Effector memory CD4-positive, alpha-beta T cell (primary cell): ENCODE results near the gene GPHN.

Experiments
- DNase-seq, 3 donors: peaks; one replicate each; pipeline ENCODE4 v3.0.0-alpha.2; 2020
- H3K27ac ChIP-seq: 2 replicates; pipeline ENCODE4 v1.7.0; 2013; ENCODE audit warnings: mild to moderate bottlenecking, low read length, moderate library complexity; ENCODE audit not compliant: insufficient read depth, poor library complexity, severe bottlenecking
- H3K27me3 ChIP-seq: replicated peaks from 2 replicates; pipeline ENCODE4 v1.7.0; 2013; ENCODE audit warnings: mild to moderate bottlenecking, low read length; ENCODE audit not compliant: insufficient read depth, control insufficient read depth, poor library complexity, severe bottlenecking
- H3K36me3 ChIP-seq: 2 replicates; pipeline ENCODE4 v1.7.0; 2013; ENCODE audit warnings: mild to moderate bottlenecking, low read length, moderate library complexity; ENCODE audit not compliant: control insufficient read depth, insufficient read depth
- H3K4me1 ChIP-seq: 2 replicates; pipeline ENCODE4 v1.7.0; 2013; ENCODE audit warnings: low read length, mild to moderate bottlenecking; ENCODE audit not compliant: control insufficient read depth, insufficient read depth, poor library complexity, severe bottlenecking
- H3K4me3 ChIP-seq: 2 replicates; pipeline ENCODE4 v1.7.0; 2013; ENCODE audit warnings: low read length, low read depth, mild to moderate bottlenecking; ENCODE audit not compliant: insufficient read depth, poor library complexity, severe bottlenecking
- H3K9me3 ChIP-seq: 2 replicates; pipeline ENCODE4 v1.7.0; 2013; ENCODE audit warnings: mild to moderate bottlenecking, low read length, moderate library complexity; ENCODE audit not compliant: control insufficient read depth

Gene GPHN

GRCh38 chr14:67137744-67138371, 629.9 kb downstream of the GPHN start:
- Histone ChIP-seq H3K9me3 (no peaks in the 10 kb centered on the region), H3K36me3 (no peaks in the 10 kb centered on the region), H3K27me3 (no peaks in the 10 kb centered on the region), H3K27ac (no peak overlapping the region), H3K4me1 (no peaks in the 10 kb centered on the region), H3K4me3 (no peak overlapping the region)
- DNase-seq, result no peak

DNA sequence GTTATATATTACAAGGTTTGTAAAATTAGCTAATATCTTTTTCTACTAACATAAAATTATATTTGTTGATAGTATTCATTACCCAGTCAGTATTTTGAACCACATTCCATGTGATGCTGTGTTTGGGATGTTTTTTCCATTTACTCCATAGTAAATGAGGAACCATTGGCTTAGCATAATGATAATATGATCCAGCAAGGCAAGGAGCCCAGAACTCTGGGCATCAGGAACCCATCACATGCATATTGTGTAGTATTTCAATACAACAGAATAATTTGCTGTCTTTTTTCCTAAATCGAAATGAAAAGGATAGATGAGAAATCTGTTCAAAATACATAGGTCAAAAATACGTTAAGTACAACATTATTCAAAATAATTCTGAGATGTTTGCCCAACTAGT, 632.6 kb downstream of the GPHN start:
- Histone ChIP-seq H3K9me3 (no peaks in the 10 kb centered on the region), H3K27me3 (no peaks in the 10 kb centered on the region), H3K4me1 (no peaks in the 10 kb centered on the region), H3K27ac (no peak overlapping the region), H3K4me3 (no peak overlapping the region), H3K36me3 (no peaks in the 10 kb centered on the region)
- no peak for DNase-seq

DNA sequence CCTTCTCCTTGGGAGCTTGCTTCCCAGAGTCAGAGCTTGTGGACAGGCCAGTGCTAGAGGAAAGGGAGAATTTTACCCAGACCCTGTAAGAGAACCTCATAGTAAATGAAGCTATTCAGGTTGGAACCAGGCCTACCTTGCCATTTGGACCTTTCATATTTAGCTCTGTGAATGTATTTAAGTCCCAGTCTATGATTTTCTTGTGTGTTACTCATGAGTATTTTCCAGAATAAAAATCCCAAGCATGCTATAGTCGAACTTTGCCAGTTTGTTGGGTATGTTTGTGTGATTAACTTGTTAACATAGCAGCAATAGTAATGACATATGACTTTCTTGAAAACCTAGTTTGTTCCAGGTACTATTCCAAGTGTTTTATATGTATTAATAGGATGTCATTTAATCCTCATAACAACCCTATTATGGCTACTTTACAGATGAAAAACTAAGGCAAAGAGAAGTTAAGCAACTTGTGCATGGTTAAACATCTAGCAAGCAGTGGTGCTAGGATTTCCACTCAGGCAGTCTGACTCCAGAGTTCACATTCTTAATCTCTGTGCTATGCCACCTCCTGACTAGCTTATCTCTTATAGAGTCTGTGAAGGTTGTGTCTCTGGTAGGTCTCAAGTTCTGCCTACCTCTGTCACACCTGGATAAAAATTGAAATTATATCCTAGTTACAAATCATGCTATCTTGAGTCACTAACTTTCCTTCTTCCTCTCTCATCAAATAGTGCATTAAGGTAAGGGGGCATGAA, 633.4 kb downstream of the GPHN start:
- no peaks in the 10 kb centered on the region for H3K27me3 ChIP-seq
- H3K27ac ChIP-seq, result no peak overlapping the region
- no peak for DNase-seq
- H3K4me1 ChIP-seq, result no peaks in the 10 kb centered on the region
- H3K36me3 ChIP-seq, result no peaks in the 10 kb centered on the region
- H3K4me3 ChIP-seq, result no peak overlapping the region
- no peaks in the 10 kb centered on the region for H3K9me3 ChIP-seq

DNA sequence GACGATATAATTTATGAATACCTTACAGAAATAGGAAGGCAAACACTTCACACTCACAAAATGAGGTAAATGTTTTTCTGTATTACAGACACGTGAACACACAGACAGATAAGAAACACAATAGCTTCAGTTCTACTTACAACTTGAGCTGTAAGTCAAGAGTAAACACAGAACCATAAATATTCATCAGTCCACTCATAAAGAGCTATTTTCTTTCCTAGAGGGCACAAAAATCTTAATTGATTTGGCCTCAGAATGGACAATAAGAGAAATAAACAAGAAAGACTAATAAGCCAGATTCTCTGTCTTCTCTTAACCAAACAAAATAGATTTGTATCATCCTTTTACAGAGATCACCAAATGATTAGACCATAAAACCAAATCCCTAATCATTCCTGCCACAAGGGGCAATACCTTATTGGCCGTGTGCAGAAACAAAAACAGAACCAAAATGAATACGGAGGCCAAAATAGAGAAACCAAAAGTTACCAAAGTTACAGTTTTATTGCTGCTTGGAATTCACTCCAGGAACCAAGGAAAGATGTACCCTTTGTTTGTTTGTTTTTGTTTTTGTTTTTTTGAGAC, 643.2 kb downstream of the GPHN start:
- Histone ChIP-seq H3K36me3 (no peaks in the 10 kb centered on the region), H3K27me3 (no peaks in the 10 kb centered on the region), H3K27ac (no peak overlapping the region), H3K4me1 (no peaks in the 10 kb centered on the region), H3K9me3 (no peaks in the 10 kb centered on the region), H3K4me3 (no peak overlapping the region)
- no peak for DNase-seq

- no peak for DNase-seq
- Histone ChIP-seq H3K36me3 (no peaks in the 10 kb centered on the region), H3K9me3 (no peaks in the 10 kb centered on the region), H3K4me1 (no peaks in the 10 kb centered on the region), H3K4me3 (no peak overlapping the region), H3K27ac (no peak overlapping the region), H3K27me3 (no peaks in the 10 kb centered on the region)
Observed at GRCh38 chr14:67158566-67158965, 650.6 kb downstream of the GPHN start.

DNA sequence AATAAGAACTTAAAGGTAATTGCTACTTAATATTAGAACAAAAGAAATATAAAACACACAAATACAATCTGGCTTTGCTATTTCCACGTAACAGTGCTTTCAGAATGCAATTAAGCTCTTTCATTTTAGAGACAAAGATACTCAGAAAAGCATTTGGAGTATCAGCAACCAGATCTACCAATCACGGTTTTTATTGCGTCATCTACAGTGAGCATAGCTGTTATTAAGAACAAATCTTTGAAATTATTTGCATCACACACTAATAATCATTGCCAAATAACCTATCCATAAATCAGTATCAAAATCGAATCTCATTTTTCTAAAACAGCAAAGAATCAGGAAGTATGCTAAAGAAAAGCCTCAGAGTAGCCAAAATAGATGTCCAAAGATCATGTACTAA, 654.4 kb downstream of the GPHN start:
- H3K27me3 ChIP-seq, result no peaks in the 10 kb centered on the region
- no peaks in the 10 kb centered on the region for H3K4me1 ChIP-seq
- no peak for DNase-seq
- H3K36me3 ChIP-seq, result no peaks in the 10 kb centered on the region
- H3K27ac ChIP-seq, result no peak overlapping the region
- no peaks in the 10 kb centered on the region for H3K9me3 ChIP-seq
- H3K4me3 ChIP-seq, result no peak overlapping the region

- H3K4me1 ChIP-seq, result no peaks in the 10 kb centered on the region
- H3K4me3 ChIP-seq, result no peak overlapping the region
- no peak for DNase-seq
- no peaks in the 10 kb centered on the region for H3K36me3 ChIP-seq
- H3K27ac ChIP-seq, result no peak overlapping the region
- no peaks in the 10 kb centered on the region for H3K9me3 ChIP-seq
- no peaks in the 10 kb centered on the region for H3K27me3 ChIP-seq
Observed at GRCh38 chr14:67166450-67166853, 658.5 kb downstream of the GPHN start.

GRCh38 chr14:67167420-67168109, 659.6 kb downstream of the GPHN start:
- Histone ChIP-seq H3K4me1 (no peaks in the 10 kb centered on the region), H3K9me3 (no peaks in the 10 kb centered on the region), H3K36me3 (no peaks in the 10 kb centered on the region), H3K27ac (no peak overlapping the region), H3K4me3 (no peak overlapping the region), H3K27me3 (no peaks in the 10 kb centered on the region)
- no peak for DNase-seq

GRCh38 chr14:67168110-67168441, 660.1 kb downstream of the GPHN start:
- DNase-seq, result no peak
- no peaks in the 10 kb centered on the region for H3K9me3 ChIP-seq
- no peaks in the 10 kb centered on the region for H3K36me3 ChIP-seq
- no peaks in the 10 kb centered on the region for H3K27me3 ChIP-seq
- H3K27ac ChIP-seq, result no peak overlapping the region
- H3K4me1 ChIP-seq, result no peaks in the 10 kb centered on the region
- H3K4me3 ChIP-seq, result no peak overlapping the region

DNA sequence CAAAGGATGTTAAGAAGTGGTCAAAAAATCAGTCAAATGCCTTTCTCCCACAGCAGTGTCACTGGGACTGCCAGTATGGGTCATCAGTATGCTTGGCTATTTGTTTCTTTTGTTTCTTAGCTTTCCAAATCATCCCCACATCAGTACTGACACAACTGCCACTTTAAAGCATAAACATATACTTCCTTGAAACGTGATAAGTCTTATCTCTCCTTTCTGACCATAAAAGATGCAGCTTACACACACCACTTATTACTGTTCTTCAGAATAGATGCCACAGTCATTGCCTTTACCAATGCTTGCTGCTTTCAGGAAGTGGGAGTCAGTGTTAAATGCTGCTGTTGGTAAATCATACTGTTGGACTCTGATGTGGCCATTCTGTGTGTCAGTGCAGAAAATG, 662.7 kb downstream of the GPHN start:
- H3K4me3 ChIP-seq, result no peak overlapping the region
- no peak for DNase-seq
- no peaks in the 10 kb centered on the region for H3K36me3 ChIP-seq
- H3K27me3 ChIP-seq, result no peaks in the 10 kb centered on the region
- H3K9me3 ChIP-seq, result no peaks in the 10 kb centered on the region
- no peak overlapping the region for H3K27ac ChIP-seq
- no peaks in the 10 kb centered on the region for H3K4me1 ChIP-seq
